ENCODE measurements around the gene TRERF1.
"Not testable (repeated sequence)": the region's sequence is repeated elsewhere in the genome, so short reads cannot be mapped to it uniquely, and the experiment has no call there.

The TRERF1 gene

GRCh38 chr6:42338744-42339222 is 112.9 kb downstream of the TRERF1 start:
- DNase-seq (ENCODE audit: low spot score): no peak

GRCh38 chr6:42337985-42338743 is 113.6 kb downstream of the TRERF1 start:
- no peak for DNase-seq (ENCODE audit: low spot score)

GRCh38 chr6:42336431-42336830 is 115.3 kb downstream of the TRERF1 start:
- DNase-seq (ENCODE audit: low spot score): no peak

- DNase-seq (ENCODE audit: low spot score): no peak
These were observed 115.8 kb downstream of the TRERF1 start for GRCh38 chr6:42335896-42336295.

GRCh38 chr6:42334870-42335269 is 116.9 kb downstream of the TRERF1 start:
- no peak for DNase-seq (ENCODE audit: low spot score)

GRCh38 chr6:42333612-42334011 is 118.1 kb downstream of the TRERF1 start:
- DNase-seq (ENCODE audit: low spot score): no peak

- DNase-seq (ENCODE audit: low spot score): no peak
These were observed 118.8 kb downstream of the TRERF1 start for GRCh38 chr6:42332916-42333315.

- DNase-seq (ENCODE audit: low spot score): no peak
These were observed 120.7 kb downstream of the TRERF1 start for GRCh38 chr6:42331019-42331418.

GRCh38 chr6:42326248-42326647 is 125.5 kb downstream of the TRERF1 start:
- DNase-seq (ENCODE audit: low spot score): no peak

- DNase-seq (ENCODE audit: low spot score): not testable (repeated sequence)
These were observed 126.9 kb downstream of the TRERF1 start for GRCh38 chr6:42324656-42325324.

- DNase-seq (ENCODE audit: low spot score): no peak
These were observed 129.1 kb downstream of the TRERF1 start for GRCh38 chr6:42322676-42323075.

- DNase-seq (ENCODE audit: low spot score): no peak
These were observed 129.8 kb downstream of the TRERF1 start for GRCh38 chr6:42321976-42322375.

- DNase-seq (ENCODE audit: low spot score): no peak
These were observed 131.0 kb downstream of the TRERF1 start for GRCh38 chr6:42320762-42321161.

GRCh38 chr6:42318480-42318879 is 133.2 kb downstream of the TRERF1 start:
- no peak for DNase-seq (ENCODE audit: low spot score)

- no peak for DNase-seq (ENCODE audit: low spot score)
These were observed 134.7 kb downstream of the TRERF1 start for GRCh38 chr6:42316981-42317380.

- no peak for DNase-seq (ENCODE audit: low spot score)
These were observed 135.4 kb downstream of the TRERF1 start for GRCh38 chr6:42315991-42316970.

GRCh38 chr6:42315259-42315990 is 136.3 kb downstream of the TRERF1 start:
- no peak for DNase-seq (ENCODE audit: low spot score)

- no peak for DNase-seq (ENCODE audit: low spot score)
These were observed 137.0 kb downstream of the TRERF1 start for GRCh38 chr6:42314571-42315258.

GRCh38 chr6:42313941-42314570 is 137.7 kb downstream of the TRERF1 start:
- no peak for DNase-seq (ENCODE audit: low spot score)

GRCh38 chr6:42313038-42313437 is 138.7 kb downstream of the TRERF1 start:
- DNase-seq (ENCODE audit: low spot score): no peak

- DNase-seq (ENCODE audit: low spot score): no peak
These were observed 144.6 kb downstream of the TRERF1 start for GRCh38 chr6:42307141-42307470.

All from CD4-positive, alpha-beta T cell treated with Interleukin-15 for 4 hours (primary cell).